DOHH2 (cell line): Measurements from ENCODE around the gene TNFRSF17.

ENCODE experiments used
- EZH2phosphoT487 ChIP-seq: fragments of 200-600 bp; sonication (generic); IDR thresholded peaks from 2 replicates; pipeline ENCODE4 v1.6.1; 2017; ENCODE audit warnings: borderline replicate concordance, mild to moderate bottlenecking, antibody characterized with exemption, low read length, moderate library complexity, mixed read lengths
- TF ChIP-seq, protein P1 (sequence below): fragments of 200-600 bp; sonication (generic); IDR thresholded peaks from one replicate; pipeline ENCODE4 v1.5.1; 2014; ENCODE audit warnings: antibody characterized with exemption, mild to moderate bottlenecking, low read depth, low read length; ENCODE audit not compliant: poor library complexity, severe bottlenecking

- TF ChIP-seq EZH2phosphoT487 = no peak
- TF ChIP-seq, protein P1, sequence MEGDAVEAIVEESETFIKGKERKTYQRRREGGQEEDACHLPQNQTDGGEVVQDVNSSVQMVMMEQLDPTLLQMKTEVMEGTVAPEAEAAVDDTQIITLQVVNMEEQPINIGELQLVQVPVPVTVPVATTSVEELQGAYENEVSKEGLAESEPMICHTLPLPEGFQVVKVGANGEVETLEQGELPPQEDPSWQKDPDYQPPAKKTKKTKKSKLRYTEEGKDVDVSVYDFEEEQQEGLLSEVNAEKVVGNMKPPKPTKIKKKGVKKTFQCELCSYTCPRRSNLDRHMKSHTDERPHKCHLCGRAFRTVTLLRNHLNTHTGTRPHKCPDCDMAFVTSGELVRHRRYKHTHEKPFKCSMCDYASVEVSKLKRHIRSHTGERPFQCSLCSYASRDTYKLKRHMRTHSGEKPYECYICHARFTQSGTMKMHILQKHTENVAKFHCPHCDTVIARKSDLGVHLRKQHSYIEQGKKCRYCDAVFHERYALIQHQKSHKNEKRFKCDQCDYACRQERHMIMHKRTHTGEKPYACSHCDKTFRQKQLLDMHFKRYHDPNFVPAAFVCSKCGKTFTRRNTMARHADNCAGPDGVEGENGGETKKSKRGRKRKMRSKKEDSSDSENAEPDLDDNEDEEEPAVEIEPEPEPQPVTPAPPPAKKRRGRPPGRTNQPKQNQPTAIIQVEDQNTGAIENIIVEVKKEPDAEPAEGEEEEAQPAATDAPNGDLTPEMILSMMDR = no peak
Observed at GRCh38 chr16:11950388-11950787, 14.6 kb upstream of the TNFRSF17 start.
